GM21381 (cell line): ENCODE data around the gene LAMTOR2.
"Not testable (repeated sequence)": the region's sequence is repeated elsewhere in the genome, so short reads cannot be mapped to it uniquely, and the experiment has no call there.

Experiments used
- ATAC-seq: cut with Tn5 transposase; IDR thresholded peaks from one replicate; pipeline ENCODE4 v1.9.1; 2021; ENCODE audit warnings: mild to moderate bottlenecking, moderate library complexity; ENCODE audit not compliant: unreplicated experiment

LAMTOR2 gene

GRCh38 chr1:156054500-156055280 lies at the start of gene LAMTOR2:
TSS of gene LAMTOR2 (plus strand) at chr1:156054782. CDS start at chr1:156054890, 108 bp downstream.
- peak; percentile 64 for ATAC-seq

GRCh38 chr1:156004843-156005584 lies 49.6 kb upstream of the LAMTOR2 start:
- ATAC-seq, result no peak

GRCh38 chr1:156006666-156007376 lies 47.8 kb upstream of the LAMTOR2 start:
- no peak for ATAC-seq

- ATAC-seq, result no peak
These were observed 45.2 kb upstream of the LAMTOR2 start for GRCh38 chr1:156009404-156009803.

GRCh38 chr1:156012051-156012817 lies 42.3 kb upstream of the LAMTOR2 start:
- ATAC-seq, result peak; percentile 78

- ATAC-seq, result no peak
These were observed 39.8 kb upstream of the LAMTOR2 start for GRCh38 chr1:156014829-156015228.

- no peak for ATAC-seq
These were observed 34.7 kb upstream of the LAMTOR2 start for GRCh38 chr1:156019946-156020292.

GRCh38 chr1:156020293-156021092 lies 34.1 kb upstream of the LAMTOR2 start, which contains the start of gene SSR2:
TSS of gene SSR2 (minus strand) at chr1:156020951. CDS start at chr1:156020167, 784 bp downstream.
- peak; percentile 97 for ATAC-seq

- ATAC-seq, result no peak
These were observed 33.5 kb upstream of the LAMTOR2 start for GRCh38 chr1:156021093-156021428.

- no peak for ATAC-seq
These were observed 32.6 kb upstream of the LAMTOR2 start for GRCh38 chr1:156021954-156022353.

- ATAC-seq, result no peak
These were observed 29.8 kb upstream of the LAMTOR2 start for GRCh38 chr1:156024801-156025200.

GRCh38 chr1:156025876-156026275 lies 28.7 kb upstream of the LAMTOR2 start:
- no peak for ATAC-seq

- no peak for ATAC-seq
These were observed 28.0 kb upstream of the LAMTOR2 start for GRCh38 chr1:156026588-156026987.

- ATAC-seq, result no peak
These were observed 21.6 kb upstream of the LAMTOR2 start for GRCh38 chr1:156033011-156033410.

- not testable (repeated sequence) for ATAC-seq
These were observed 19.6 kb upstream of the LAMTOR2 start for GRCh38 chr1:156034991-156035390.

- no peak for ATAC-seq
These were observed 11.8 kb upstream of the LAMTOR2 start for GRCh38 chr1:156042828-156043227.

GRCh38 chr1:156045076-156045475 lies 9.5 kb upstream of the LAMTOR2 start:
- no peak for ATAC-seq

- ATAC-seq, result no peak
These were observed 5.8 kb upstream of the LAMTOR2 start for GRCh38 chr1:156048663-156049258.

- ATAC-seq, result no peak
These were observed 4.2 kb upstream of the LAMTOR2 start for GRCh38 chr1:156050376-156050775.
